K562 (cell line): ENCODE results near the gene RELL2. TPM values are rescaled to one million over a fixed set of nuclear protein-coding genes. Genes with fewer than 3 reads are reported as not detected.

ENCODE experiments used
- ELF1 ChIP-seq: fragments of 200-800 bp; sonication (Bioruptor generic); IDR thresholded peaks from 2 replicates; pipeline ENCODE4 v1.6.1; 2016; ENCODE audit warnings: missing genetic modification characterization, missing compliant biosample characterization
- ELF4 ChIP-seq: fragments of 450-650 bp; formaldehyde crosslinking; IDR thresholded peaks from 2 replicates; pipeline ENCODE4 v1.4.0; 2022; ENCODE audit warnings: missing genetic modification characterization
- ESRRB ChIP-seq: fragments of 250-450 bp; sonication (Bioruptor Pico); IDR thresholded peaks from 2 replicates; pipeline ENCODE4 v1.5.0; 2020; ENCODE audit warnings: mild to moderate bottlenecking, moderate library complexity, borderline replicate concordance
- FOXA1 ChIP-seq: fragments of 450-650 bp; IDR thresholded peaks from 2 replicates; pipeline ENCODE4 v1.6.1; 2016; ENCODE audit warnings: mild to moderate bottlenecking, borderline replicate concordance
- GABPB2 ChIP-seq: fragments of 250-450 bp; sonication (Bioruptor Pico); conservative IDR thresholded peaks from 2 replicates; pipeline ENCODE4 v1.5.1; 2021; ENCODE audit warnings: mild to moderate bottlenecking
- GATAD2B ChIP-seq: fragments of 450-650 bp; IDR thresholded peaks from 2 replicates; pipeline ENCODE4 v1.6.1; 2017; ENCODE audit warnings: mild to moderate bottlenecking, borderline replicate concordance
- HDAC3 ChIP-seq: fragments of 450-650 bp; IDR thresholded peaks from 2 replicates; pipeline ENCODE4 v1.6.1; 2018; ENCODE audit warnings: borderline replicate concordance, mild to moderate bottlenecking, moderate library complexity; ENCODE audit not compliant: partially characterized antibody
- HNRNPH1 ChIP-seq: fragments of 200-400 bp; formaldehyde crosslinking; optimal IDR thresholded peaks from 2 replicates; pipeline ENCODE3; 2017; ENCODE audit warnings: low read depth, mild to moderate bottlenecking, low read length, moderate library complexity
- MAFF ChIP-seq: IDR thresholded peaks from 2 replicates; pipeline ENCODE4 v1.6.1; 2012; ENCODE audit warnings: low read length, improper control_type of control experiment
- PBX2 ChIP-seq, 2 experiments: IDR thresholded peaks in 1 of 2; conservative IDR thresholded peaks in 1 of 2; 2 replicates each; pipeline ENCODE4 v1.6.1; 2016; ENCODE audit warnings: low read depth in 2 of 2, mild to moderate bottlenecking in 1 of 2, missing compliant biosample characterization in 1 of 2, missing genetic modification characterization in 1 of 2, moderate library complexity in 1 of 2
- RAD51 ChIP-seq: fragments of 450-650 bp; IDR thresholded peaks from 2 replicates; pipeline ENCODE4 v1.7.1; 2016; ENCODE audit warnings: low read depth, mild to moderate bottlenecking, borderline replicate concordance
- RBM17 ChIP-seq: fragments of 200-400 bp; formaldehyde crosslinking; IDR thresholded peaks from 2 replicates; pipeline ENCODE4 v1.6.1; 2017; ENCODE audit warnings: low read depth, mild to moderate bottlenecking, low read length, borderline replicate concordance
- SIRT6 ChIP-seq: IDR thresholded peaks from one replicate; pipeline ENCODE4 v1.6.1; 2012; ENCODE audit warnings: low read depth, mild to moderate bottlenecking, control low read depth, inconsistent platforms, low read length, moderate library complexity
- SP1 ChIP-seq: sonication (generic); formaldehyde crosslinking; IDR thresholded peaks from 2 replicates; pipeline ENCODE4 v1.8.1; 2022; ENCODE audit warnings: mild to moderate bottlenecking, missing genetic modification reagents
- TCFL5 ChIP-seq: fragments of 250-450 bp; sonication (Bioruptor Pico); conservative IDR thresholded peaks from 2 replicates; pipeline ENCODE4 v1.6.1; 2021; ENCODE audit warnings: mild to moderate bottlenecking, moderate library complexity, matching md5 sums
- ZBTB26 ChIP-seq: fragments of 450-650 bp; formaldehyde crosslinking; IDR thresholded peaks from 2 replicates; pipeline ENCODE4 v1.4.0; 2022; ENCODE audit warnings: missing genetic modification characterization
- ZBTB5 ChIP-seq: fragments of 450-650 bp; IDR thresholded peaks from 2 replicates; pipeline ENCODE4 v1.6.1; 2017; ENCODE audit warnings: antibody characterized with exemption
- ZNF12 ChIP-seq: sonication (generic); formaldehyde crosslinking; IDR thresholded peaks from 2 replicates; pipeline ENCODE4 v1.4.0; 2020; ENCODE audit warnings: mild to moderate bottlenecking, missing genetic modification reagents
- ZNF224 ChIP-seq: sonication (generic); formaldehyde crosslinking; IDR thresholded peaks from 2 replicates; pipeline ENCODE4 v1.8.0; 2022; ENCODE audit warnings: mild to moderate bottlenecking, missing genetic modification reagents
- ZNF668 ChIP-seq: fragments of 250-450 bp; sonication (Bioruptor Pico); IDR thresholded peaks from 2 replicates; pipeline ENCODE4 v1.8.0; 2022; ENCODE audit warnings: mild to moderate bottlenecking, inconsistent platforms
- ZNF778 ChIP-seq: fragments of 450-650 bp; formaldehyde crosslinking; IDR thresholded peaks from 2 replicates; pipeline ENCODE4 v1.4.0; 2020; ENCODE audit warnings: mild to moderate bottlenecking, moderate library complexity
- polyA plus RNA-seq, 8 experiments: library from polyadenylated mRNA; depleted of rRNA in 4 of 8; stranded (reverse) in 5 of 8; unstranded in 3 of 8; fragments of >200 nt; fragmentation: Nextera tagmentation in 2 of 8; fragmentation: Illumina TruSeq in 1 of 8; extraction: Ambion mirVana in 2 of 8; extraction: Trizol in 1 of 8; gene quantifications; 2 replicates each; pipeline versions ENCODE4 v1.2.1 to v1.2.3, GENCODE V29; 2011 to 2014; ENCODE audit warnings: inconsistent platforms in 1 of 8, missing spikeins in 1 of 8
- total RNA-seq, 7 experiments: library from RNA; depleted of rRNA in 6 of 7; stranded (reverse); fragments of >200 nt in 6 of 7; fragmentation: Illumina TruSeq in 2 of 7; extraction: Trizol in 2 of 7; gene quantifications; 2 replicates each; pipeline versions ENCODE4 v1.2.1 to v1.2.3, GENCODE V29; 2011 to 2021; ENCODE audit warnings: low replicate concordance in 1 of 7
- TF ChIP-seq, protein P1 (sequence below): conservative IDR thresholded peaks from 2 replicates; pipeline ENCODE4 v1.6.1; 2011; ENCODE audit warnings: low read depth, mild to moderate bottlenecking, low read length; ENCODE audit not compliant: control insufficient read depth

RELL2 gene
- total and polyA plus RNA-seq, 9 of the 15 experiments (the other 6 are each of a cell fraction or from before 2014, with no cell fraction given): 0.06 to 36.0 (median 14.3) TPM

GRCh38 chr5:141636413-141637122 is at the start of gene RELL2, which contains the start of gene HDAC3 (continued):
- TF ChIP-seq, protein P1, sequence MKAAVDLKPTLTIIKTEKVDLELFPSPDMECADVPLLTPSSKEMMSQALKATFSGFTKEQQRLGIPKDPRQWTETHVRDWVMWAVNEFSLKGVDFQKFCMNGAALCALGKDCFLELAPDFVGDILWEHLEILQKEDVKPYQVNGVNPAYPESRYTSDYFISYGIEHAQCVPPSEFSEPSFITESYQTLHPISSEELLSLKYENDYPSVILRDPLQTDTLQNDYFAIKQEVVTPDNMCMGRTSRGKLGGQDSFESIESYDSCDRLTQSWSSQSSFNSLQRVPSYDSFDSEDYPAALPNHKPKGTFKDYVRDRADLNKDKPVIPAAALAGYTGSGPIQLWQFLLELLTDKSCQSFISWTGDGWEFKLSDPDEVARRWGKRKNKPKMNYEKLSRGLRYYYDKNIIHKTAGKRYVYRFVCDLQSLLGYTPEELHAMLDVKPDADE: 0 out of 2 replicates have a peak, but pooled peaks have one; percentile 80
- TF ChIP-seq ELF1 (tag): no peak
- no peak for TF ChIP-seq ZBTB26 (CRISPR knock-in tag)
- no peak for TF ChIP-seq RAD51
- TF ChIP-seq PBX2 (CRISPR knock-in tag; IDR thresholded peaks at IDR 0.05; ENCODE audit: low read depth): no peak
- TF ChIP-seq PBX2 (tag; conservative IDR thresholded peaks at IDR 0.05; ENCODE audit: low read depth): no peak
- no peak for TF ChIP-seq SIRT6
- TF ChIP-seq MAFF: no peak
- no peak for TF ChIP-seq GABPB2 (CRISPR knock-in tag)
- no peak for TF ChIP-seq TCFL5 (CRISPR knock-in tag)
- no peak for TF ChIP-seq FOXA1
- no peak for TF ChIP-seq HNRNPH1
- no peak for TF ChIP-seq HDAC3
- TF ChIP-seq ESRRB (CRISPR knock-in tag): no peak
- no peak for TF ChIP-seq ZNF778 (CRISPR knock-in tag)
- no peak for TF ChIP-seq ZNF668 (CRISPR knock-in tag)
- TF ChIP-seq ZNF12 (CRISPR knock-in tag): no peak
- peak; percentile 73 for TF ChIP-seq SP1 (CRISPR knock-in tag)
- no peak for TF ChIP-seq ELF4
- no peak for TF ChIP-seq ZNF224 (CRISPR knock-in tag)
- peak; percentile 80 for TF ChIP-seq GATAD2B
- TF ChIP-seq RBM17: no peak
- TF ChIP-seq ZBTB5: no peak
